ENCODE results near the gene BST2.

Gene BST2

DNA sequence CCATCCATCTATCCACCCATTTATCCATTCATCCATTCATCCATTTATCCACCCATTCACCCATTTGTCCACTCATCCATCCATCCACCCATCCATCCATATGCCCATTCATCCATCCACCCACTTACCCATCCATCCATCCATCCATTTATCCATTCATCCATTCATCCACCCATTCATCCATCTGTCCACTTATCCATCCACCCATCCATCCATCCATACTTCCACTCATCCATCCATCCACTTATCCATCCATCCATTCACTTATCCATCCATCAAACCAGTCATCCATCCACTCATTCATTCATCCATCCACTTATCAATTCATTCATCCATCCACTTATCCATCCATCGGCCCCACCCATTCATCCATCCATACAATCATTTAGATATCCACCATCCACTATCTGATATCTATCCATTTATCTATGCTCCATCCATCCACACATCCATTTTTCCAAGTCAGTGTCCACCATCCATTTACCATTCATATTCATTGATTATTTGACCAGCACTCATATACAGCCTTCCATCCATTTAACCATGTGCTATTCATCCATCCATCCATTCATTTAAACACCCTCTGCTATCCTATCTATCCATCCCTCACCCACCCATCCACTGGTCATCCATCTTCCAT lies 40.2 kb upstream of the BST2 start:
- no peak overlapping the region for H3K4me3 ChIP-seq (ENCODE audit: low read depth in 1 of 2, low read length in 2 of 2)
- H3K27ac ChIP-seq (ENCODE audit: low read length) = no peak overlapping the region
- H3K36me3 ChIP-seq (ENCODE audit: insufficient read depth, low read length) = no peaks in the 10 kb centered on the region
- peaks cover 15% of the 10 kb centered on the region for H3K27me3 ChIP-seq (ENCODE audit: insufficient read depth, low read length, poor library complexity)
- ATAC-seq (ENCODE audit: insufficient read depth, low read depth) = no peak
- DNase-seq = no peak
- no peak for TF ChIP-seq CTCF (IDR thresholded peaks at IDR 0.05; ENCODE audit: borderline replicate concordance, extremely low read depth, low read length, poor library complexity, severe bottlenecking)
- TF ChIP-seq EZH2 (IDR thresholded peaks at IDR 0.05; ENCODE audit: borderline replicate concordance, low read depth, low read length, severe bottlenecking) = no peak
- H2AFZ ChIP-seq (ENCODE audit: low read depth, low read length) = no peak overlapping the region
- no peaks in the 10 kb centered on the region for H3K79me2 ChIP-seq (ENCODE audit: insufficient read depth, low read length)
- H4K20me1 ChIP-seq (ENCODE audit: insufficient read depth, low read length) = no peaks in the 10 kb centered on the region
- no peak overlapping the region for H3K9ac ChIP-seq (ENCODE audit: low read depth, low read length)
- peaks cover 11% of the 10 kb centered on the region for H3K4me1 ChIP-seq (ENCODE audit: insufficient read depth, low read length)
- H3K9me3 ChIP-seq (ENCODE audit: insufficient read depth, low read length, severe bottlenecking) = no peaks in the 10 kb centered on the region
- no peak overlapping the region for H3K4me2 ChIP-seq (ENCODE audit: insufficient read depth, low read length)

DNA sequence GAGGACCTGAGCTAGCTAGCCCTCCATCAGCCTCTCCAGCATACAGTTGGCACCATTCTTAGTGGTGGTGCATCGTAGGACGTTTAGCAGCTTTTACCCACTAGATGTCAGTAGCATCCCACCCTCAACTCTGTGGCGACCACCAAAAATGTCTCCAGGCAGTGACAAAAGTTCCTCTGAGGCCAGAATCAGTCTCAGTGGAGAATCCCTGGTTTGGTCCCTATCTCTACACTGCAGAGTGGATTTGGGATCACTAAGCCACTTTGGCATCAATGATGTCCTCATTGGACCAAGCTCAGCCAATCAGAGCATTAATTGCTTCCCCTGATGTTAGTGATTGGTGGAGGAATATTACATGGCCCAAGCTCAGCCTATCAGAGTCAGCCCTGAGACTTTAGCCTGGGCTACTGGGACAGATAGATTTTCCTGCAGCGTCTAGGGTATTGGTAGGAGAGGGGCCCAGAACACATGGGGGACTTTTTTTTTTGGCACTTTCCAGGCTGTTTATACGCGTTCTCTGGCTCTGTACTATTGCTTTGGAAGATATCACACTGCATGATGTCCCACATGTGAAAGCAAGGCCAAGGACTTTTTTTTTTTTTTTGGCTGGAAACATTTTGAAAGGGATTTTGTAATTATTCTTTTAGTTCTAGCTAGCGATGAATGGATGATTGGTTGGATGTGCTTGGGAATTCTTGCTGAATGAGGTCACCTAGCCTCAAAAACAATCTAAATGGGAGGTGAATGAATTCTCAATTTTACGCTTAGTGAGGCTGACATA lies 36.0 kb upstream of the BST2 start:
- ATAC-seq (ENCODE audit: insufficient read depth, low read depth) = peak; percentile 85
- H3K9me3 ChIP-seq (ENCODE audit: insufficient read depth, low read length, severe bottlenecking) = no peaks in the 10 kb centered on the region
- H2AFZ ChIP-seq (ENCODE audit: low read depth, low read length) = no peak overlapping the region
- H3K27ac ChIP-seq (ENCODE audit: low read length) = no peak overlapping the region
- no peaks in the 10 kb centered on the region for H3K79me2 ChIP-seq (ENCODE audit: insufficient read depth, low read length)
- H3K36me3 ChIP-seq (ENCODE audit: insufficient read depth, low read length) = no peaks in the 10 kb centered on the region
- H4K20me1 ChIP-seq (ENCODE audit: insufficient read depth, low read length) = no peaks in the 10 kb centered on the region
- no peaks in the 10 kb centered on the region for H3K4me1 ChIP-seq (ENCODE audit: insufficient read depth, low read length)
- H3K27me3 ChIP-seq (ENCODE audit: insufficient read depth, low read length, poor library complexity) = no peaks in the 10 kb centered on the region
- no peak overlapping the region for H3K4me3 ChIP-seq (ENCODE audit: low read depth in 1 of 2, low read length in 2 of 2)
- no peak overlapping the region for H3K9ac ChIP-seq (ENCODE audit: low read depth, low read length)
- H3K4me2 ChIP-seq (ENCODE audit: insufficient read depth, low read length) = no peak overlapping the region
- DNase-seq = peak; percentile 61
- TF ChIP-seq CTCF (IDR thresholded peaks at IDR 0.05; ENCODE audit: borderline replicate concordance, extremely low read depth, low read length, poor library complexity, severe bottlenecking) (peak; percentile 83), EZH2 (IDR thresholded peaks at IDR 0.05; ENCODE audit: borderline replicate concordance, low read depth, low read length, severe bottlenecking) (no peak)

DNA sequence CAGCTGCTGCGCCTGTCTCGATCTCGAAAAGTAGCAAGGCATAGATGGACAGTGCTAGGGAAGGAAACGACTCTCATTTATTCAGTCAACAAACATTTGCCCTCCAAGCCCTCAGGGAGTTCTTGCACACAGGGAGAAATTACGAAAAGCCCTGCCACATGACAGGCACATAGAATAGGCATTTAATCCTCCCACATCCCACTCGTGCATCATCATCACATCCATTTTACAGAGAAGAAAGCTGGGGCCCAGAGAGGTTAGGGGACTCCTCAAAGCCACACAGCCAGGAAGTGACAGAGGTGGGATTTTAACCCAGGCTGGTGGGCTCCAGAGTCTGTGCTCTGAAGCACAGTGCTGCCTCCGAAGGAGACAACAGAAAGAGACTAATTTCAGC lies 31.4 kb upstream of the BST2 start:
- TF ChIP-seq CTCF (IDR thresholded peaks at IDR 0.05; ENCODE audit: borderline replicate concordance, extremely low read depth, low read length, poor library complexity, severe bottlenecking) (no peak), EZH2 (IDR thresholded peaks at IDR 0.05; ENCODE audit: borderline replicate concordance, low read depth, low read length, severe bottlenecking) (no peak)

More for the DNA sequence above, 31.4 kb upstream of the BST2 start:
- Histone ChIP-seq H3K79me2 (ENCODE audit: insufficient read depth, low read length) (no peaks in the 10 kb centered on the region), H3K27ac (ENCODE audit: low read length) (no peak overlapping the region), H4K20me1 (ENCODE audit: insufficient read depth, low read length) (no peaks in the 10 kb centered on the region), H3K4me3 (ENCODE audit: low read depth in 1 of 2, low read length in 2 of 2) (no peak overlapping the region), H3K36me3 (ENCODE audit: insufficient read depth, low read length) (no peaks in the 10 kb centered on the region), H3K9me3 (ENCODE audit: insufficient read depth, low read length, severe bottlenecking) (no peaks in the 10 kb centered on the region), H2AFZ (ENCODE audit: low read depth, low read length) (no peak overlapping the region), H3K9ac (ENCODE audit: low read depth, low read length) (no peak overlapping the region), H3K4me1 (ENCODE audit: insufficient read depth, low read length) (no peaks in the 10 kb centered on the region), H3K4me2 (ENCODE audit: insufficient read depth, low read length) (no peak overlapping the region), H3K27me3 (ENCODE audit: insufficient read depth, low read length, poor library complexity) (no peaks in the 10 kb centered on the region)
- no peak for DNase-seq
- ATAC-seq (ENCODE audit: insufficient read depth, low read depth) = no peak

All from DND-41 (cell line).